Adrenal gland (tissue), 12 donors: Measurements from ENCODE around the gene CACNA1G. TPM values are rescaled to one million over a fixed set of nuclear protein-coding genes. Genes with fewer than 3 reads are reported as not detected.

Experiments used
- DNase-seq, 7 donors: peaks; one replicate each; pipeline ENCODE4 v3.0.0-alpha.2; 2019 to 2020
- H3K27ac ChIP-seq, 5 donors: fragments of 200-600 bp; sonication (generic) in 4 of 5; 1 replicate in 3 of 5; 2 replicates in 2 of 5; pipeline versions ENCODE4 v1.5.1 to v1.8.0; 2016 to 2020; ENCODE audit warnings: mild to moderate bottlenecking in 1 of 5
- H3K27me3 ChIP-seq: fragments of 200-600 bp; 2 replicates; pipeline ENCODE4 v1.8.0; 2021
- H3K36me3 ChIP-seq, 2 donors: fragments of 200-600 bp; replicated peaks in 1 of 2; 1 replicate in 1 of 2; 2 replicates in 1 of 2; pipeline versions ENCODE4 v1.5.1 to v1.8.0; 2018 to 2022
- H3K4me1 ChIP-seq, 2 donors: fragments of 200-600 bp; replicated peaks in 1 of 2; 1 replicate in 1 of 2; 2 replicates in 1 of 2; pipeline versions ENCODE4 v1.5.1 to v1.8.0; 2018 to 2021
- H3K4me3 ChIP-seq, 4 donors: fragments of 200-600 bp; sonication (generic) in 3 of 4; one replicate each; pipeline ENCODE4 v1.5.1; 2016 to 2018
- H3K9me3 ChIP-seq, 3 donors: fragments of 200-600 bp; sonication (generic) in 1 of 3; replicated peaks in 1 of 3; 1 replicate in 2 of 3; 2 replicates in 1 of 3; pipeline versions ENCODE4 v1.5.1 to v1.8.0; 2016 to 2021
- CTCF ChIP-seq, 6 experiments: fragments of 450-650 bp in 4 of 6; fragments of 200-600 bp in 2 of 6; sonication (generic) in 1 of 6; IDR thresholded peaks; 1 replicate in 5 of 6; 2 replicates in 1 of 6; pipeline versions ENCODE4 v1.5.1 to v1.8.0; 2016 to 2021; ENCODE audit warnings: antibody characterized with exemption in 6 of 6, mild to moderate bottlenecking in 2 of 6, moderate library complexity in 1 of 6
- POLR2A ChIP-seq, 2 donors: fragments of 450-650 bp; IDR thresholded peaks; one replicate each; pipeline ENCODE4 v1.6.1; 2017; ENCODE audit warnings: antibody characterized with exemption in 2 of 2, mild to moderate bottlenecking in 2 of 2, moderate library complexity in 1 of 2
- WGBS, 4 donors: extraction: QIAGEN DNeasy Blood & Tissue Kit in 2 of 4; methylation state at CpG; one replicate each; pipeline versions ENCODE4 v1.1.5 to v1.1.7; 2013 to 2017; 5-methylcytosine and 5-hydroxymethylcytosine counted together
- intact Hi-C, 2 donors: fragments of 100-400 bp; cut with DNase I; formaldehyde crosslinking; loops; one replicate each; pipeline versions ENCODE4 v1.14.1 to v1.15.0; 2022 to 2023
- polyA plus RNA-seq, 3 donors: library from polyadenylated mRNA; stranded (reverse); fragments of 200-250 nt in 2 of 3; fragments of 350-450 nt in 1 of 3; fragmentation: Illumina TruSeq in 1 of 3; extraction: RNeasy Lipid Tissue Mini Kit (QIAGEN cat#74804) in 1 of 3; gene quantifications; one replicate each; pipeline ENCODE4 v1.2.3, GENCODE V29; 2013 to 2014
- total RNA-seq, 9 donors: library from RNA; depleted of rRNA in 4 of 9; stranded (reverse); fragments of >200 nt in 4 of 9; fragments of 120-200 nt in 1 of 9; fragmentation: NEBNext Ultra II Directional in 1 of 9; extraction: Animal tissue kit (Norgen Biotek cat#: 25700) in 1 of 9; gene quantifications; one replicate each; pipeline versions ENCODE4 v1.1.0 to v1.2.4, GENCODE V29; 2013 to 2023
- donor health status: healthy with polysubstance abuse.
- donor health status: Bipolar disorder and iron deficiency.
- donor health status: DM: yes; HTN: yes; CAD: no.
- donor health status: DM: no; HTN: no; CAD: no.
- donor health status: DM: no; HTN: no; CAD: no.
- donor health status: DM: yes; HTN: yes; CAD: no.

CACNA1G gene
- total and polyA plus RNA-seq, 12 donors, result 0.05 to 2.6 (median 0.14) TPM; not detected in 1

DNA sequence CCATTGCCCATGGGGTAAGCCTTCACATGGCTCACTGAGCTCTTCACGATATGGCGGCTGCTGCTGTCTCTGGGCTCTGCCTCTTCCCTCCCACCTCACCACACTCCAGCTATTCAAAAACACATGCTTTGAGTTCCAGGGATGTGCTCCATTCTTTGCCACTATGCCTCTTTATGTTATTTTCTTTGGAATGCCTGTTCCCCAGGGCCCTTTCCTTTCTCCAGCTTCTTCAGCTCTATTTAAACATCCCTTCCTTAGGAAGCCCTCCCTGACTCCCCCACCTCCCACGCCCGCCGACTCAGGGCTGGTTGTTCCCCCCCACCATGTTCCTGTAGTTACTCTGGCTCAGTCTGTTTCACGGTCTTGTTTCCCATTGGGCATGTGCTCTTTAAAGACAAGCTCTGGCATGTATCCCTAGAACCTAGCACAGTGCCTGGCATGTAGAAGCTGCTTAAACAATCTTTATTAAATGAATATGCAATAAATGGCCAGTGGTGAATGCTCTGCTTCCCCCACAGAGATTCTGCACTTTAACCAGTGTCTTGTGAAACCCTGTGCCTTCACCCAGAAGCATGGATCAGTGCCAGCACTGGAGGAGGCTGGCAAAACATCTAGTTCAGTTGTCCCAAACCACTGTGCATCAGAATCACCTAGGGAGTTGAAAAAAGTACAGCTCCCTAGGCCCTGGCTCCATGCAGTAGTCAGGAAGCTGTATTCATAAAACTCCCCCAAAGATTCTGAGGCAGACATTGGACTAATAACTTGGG, 45.4 kb upstream of the CACNA1G start:
- Histone ChIP-seq H3K27me3 (no peaks in the 10 kb centered on the region), H3K27ac (peak overlapping the region in 2 of 5 donors; percentile 7 to 52), H3K9me3 (no peaks in the 10 kb centered on the region), H3K4me1 (peaks cover 38 to 43% of the 10 kb centered on the region in 2 donors), H3K36me3 (no peaks in the 10 kb centered on the region), H3K4me3 (no peak overlapping the region)
- peak; percentile 44 to 81 (median 77) for DNase-seq
- TF ChIP-seq CTCF (IDR thresholded peaks at IDR 0.05), result no peak
- TF ChIP-seq POLR2A (IDR thresholded peaks at IDR 0.05), result no peak
- WGBS, 4 donors, result 66 to 75% (median 75%) methylated on average over 6 of the region's 6 CpGs
- intact Hi-C loops, result no loop called here

DNA sequence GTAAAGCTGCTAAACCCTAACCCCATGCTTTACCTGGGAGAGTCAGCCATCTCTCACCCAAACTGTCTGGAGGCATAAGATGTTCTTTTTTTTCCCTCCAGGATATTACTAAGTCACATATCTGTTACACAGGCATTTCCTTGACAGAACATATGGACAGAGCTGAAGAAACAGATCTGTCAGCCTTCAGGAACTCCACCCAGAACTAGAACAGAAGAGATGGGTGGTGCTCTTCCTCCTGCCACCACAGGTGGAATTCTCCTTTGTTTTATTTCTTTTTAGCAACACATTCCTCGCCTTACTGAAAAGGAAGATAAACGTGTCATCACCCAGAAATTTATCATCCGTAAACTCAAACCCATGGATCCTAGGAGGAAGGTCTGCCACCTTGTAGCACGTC, 43.5 kb upstream of the CACNA1G start:
- TF ChIP-seq POLR2A (IDR thresholded peaks at IDR 0.05) (no peak), CTCF (IDR thresholded peaks at IDR 0.05) (no peak)

GRCh38 chr17:50517504-50518383, 42.8 kb upstream of the CACNA1G start:
- H3K4me3 ChIP-seq, result no peak overlapping the region
- peak overlapping the region in 1 of 5 donors; percentile 28 for H3K27ac ChIP-seq
- DNase-seq, result no peak
- intact Hi-C loops, result no loop called here
- 85 to 93% (median 89%) methylated on average over 8 of the region's 8 CpGs for WGBS, 4 donors
- TF ChIP-seq POLR2A (IDR thresholded peaks at IDR 0.05) (no peak), CTCF (IDR thresholded peaks at IDR 0.05) (no peak)
- H3K9me3 ChIP-seq, result no peaks in the 10 kb centered on the region
- H3K4me1 ChIP-seq, result peaks cover 24 to 28% of the 10 kb centered on the region in 2 donors
- H3K27me3 ChIP-seq, result no peaks in the 10 kb centered on the region
- no peaks in the 10 kb centered on the region for H3K36me3 ChIP-seq

More for the DNA sequence above, 43.5 kb upstream of the CACNA1G start:
- WGBS, 4 donors, result 84 to 97% (median 85%) methylated on average over 4 of the region's 4 CpGs
- H3K4me1 ChIP-seq, result peaks cover 24 to 28% of the 10 kb centered on the region in 2 donors
- intact Hi-C loops, result no loop called here
- H3K9me3 ChIP-seq, result no peaks in the 10 kb centered on the region
- H3K4me3 ChIP-seq, result no peak overlapping the region
- no peaks in the 10 kb centered on the region for H3K36me3 ChIP-seq
- H3K27me3 ChIP-seq, result no peaks in the 10 kb centered on the region
- no peak for DNase-seq
- H3K27ac ChIP-seq, result no peak overlapping the region

DNA sequence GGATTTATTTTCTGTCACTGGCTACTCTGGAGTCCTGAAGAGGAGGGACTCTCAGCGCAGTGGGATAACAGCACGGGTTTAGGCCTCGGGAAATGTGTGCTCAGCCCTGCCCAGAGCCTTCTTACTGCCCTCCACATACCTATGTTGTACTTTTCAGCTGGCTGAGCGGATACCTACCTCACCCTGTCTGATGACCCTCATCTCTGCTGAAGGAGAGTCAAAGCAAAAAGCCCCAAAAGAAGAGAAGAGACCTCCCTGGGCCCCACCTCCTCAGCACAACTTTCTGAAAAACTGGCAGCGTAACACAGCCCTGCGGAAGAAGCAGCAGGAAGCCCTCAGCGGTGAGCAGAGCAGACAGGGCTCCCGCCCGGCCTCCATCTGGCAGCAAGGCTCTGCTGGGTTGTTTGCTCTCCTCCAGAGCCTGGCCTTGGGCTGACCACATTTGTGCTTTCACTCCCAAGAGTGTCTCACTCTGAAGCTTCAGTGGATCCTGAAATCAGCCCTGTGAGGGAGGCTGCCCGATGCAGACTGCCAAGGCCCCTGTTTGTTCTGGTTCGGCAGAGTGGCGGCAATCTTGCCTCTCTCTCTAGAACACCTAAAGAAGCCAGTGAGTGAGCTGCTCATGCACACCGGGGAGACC, 42.0 kb upstream of the CACNA1G start:
- Histone ChIP-seq H3K36me3 (no peaks in the 10 kb centered on the region), H3K4me3 (no peak overlapping the region), H3K27me3 (no peaks in the 10 kb centered on the region), H3K4me1 (peaks cover 23 to 27% of the 10 kb centered on the region in 2 donors), H3K9me3 (no peaks in the 10 kb centered on the region), H3K27ac (peak overlapping the region in 3 of 5 donors; percentile 28 to 57 (median 38))
- intact Hi-C loops, result no loop called here
- WGBS, 4 donors, result 53 to 62% (median 60%) methylated on average over 13 of the region's 13 CpGs
- TF ChIP-seq POLR2A (IDR thresholded peaks at IDR 0.05), result peak in 1 of 2 donors; percentile 27
- no peak for TF ChIP-seq CTCF (IDR thresholded peaks at IDR 0.05)
- peak in 6 of 7 donors; percentile 54 to 66 (median 63) for DNase-seq
